Sigmoid colon (tissue), 4 donors: ENCODE measurements around the gene C9.

Source experiments
- EP300 ChIP-seq, 4 donors: sonication (generic); formaldehyde crosslinking; IDR thresholded peaks; one replicate each; pipeline ENCODE4 v1.6.1; 2017; ENCODE audit warnings: antibody characterized with exemption in 4 of 4
- POLR2A ChIP-seq, 2 donors: fragments of 450-650 bp; IDR thresholded peaks; one replicate each; pipeline ENCODE4 v1.6.1; 2016; ENCODE audit warnings: antibody characterized with exemption in 2 of 2, mild to moderate bottlenecking in 2 of 2, moderate library complexity in 2 of 2
- TF ChIP-seq, protein P1 (sequence below), 4 experiments: fragments of 450-650 bp in 3 of 4; fragments of 200-600 bp in 1 of 4; IDR thresholded peaks; one replicate each; pipeline ENCODE4 v1.5.1; 2016 to 2019; ENCODE audit warnings: antibody characterized with exemption in 4 of 4, mild to moderate bottlenecking in 3 of 4, moderate library complexity in 2 of 4

DNA sequence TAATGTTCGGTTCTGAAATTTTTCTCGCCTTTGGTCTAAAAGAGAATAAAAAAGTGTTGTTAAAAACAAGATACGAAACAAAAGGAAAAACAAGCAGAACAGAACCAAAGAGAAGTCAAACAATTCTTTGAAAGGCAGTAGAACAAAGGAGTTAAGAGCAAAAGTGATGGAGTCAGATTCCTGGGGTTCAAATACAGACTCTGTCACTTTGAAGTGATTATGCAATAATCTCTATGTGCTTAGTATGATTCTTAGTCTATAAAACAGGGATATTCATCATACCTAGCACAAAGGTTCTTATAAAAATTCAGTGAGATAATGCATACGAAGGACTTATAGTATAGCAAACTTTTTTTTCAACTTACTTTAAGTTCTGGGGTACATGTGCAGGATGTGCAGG lies 48.3 kb downstream of the C9 start:
- TF ChIP-seq POLR2A (IDR thresholded peaks at IDR 0.05) (no peak), EP300 (IDR thresholded peaks at IDR 0.05) (no peak)
- TF ChIP-seq, protein P1, sequence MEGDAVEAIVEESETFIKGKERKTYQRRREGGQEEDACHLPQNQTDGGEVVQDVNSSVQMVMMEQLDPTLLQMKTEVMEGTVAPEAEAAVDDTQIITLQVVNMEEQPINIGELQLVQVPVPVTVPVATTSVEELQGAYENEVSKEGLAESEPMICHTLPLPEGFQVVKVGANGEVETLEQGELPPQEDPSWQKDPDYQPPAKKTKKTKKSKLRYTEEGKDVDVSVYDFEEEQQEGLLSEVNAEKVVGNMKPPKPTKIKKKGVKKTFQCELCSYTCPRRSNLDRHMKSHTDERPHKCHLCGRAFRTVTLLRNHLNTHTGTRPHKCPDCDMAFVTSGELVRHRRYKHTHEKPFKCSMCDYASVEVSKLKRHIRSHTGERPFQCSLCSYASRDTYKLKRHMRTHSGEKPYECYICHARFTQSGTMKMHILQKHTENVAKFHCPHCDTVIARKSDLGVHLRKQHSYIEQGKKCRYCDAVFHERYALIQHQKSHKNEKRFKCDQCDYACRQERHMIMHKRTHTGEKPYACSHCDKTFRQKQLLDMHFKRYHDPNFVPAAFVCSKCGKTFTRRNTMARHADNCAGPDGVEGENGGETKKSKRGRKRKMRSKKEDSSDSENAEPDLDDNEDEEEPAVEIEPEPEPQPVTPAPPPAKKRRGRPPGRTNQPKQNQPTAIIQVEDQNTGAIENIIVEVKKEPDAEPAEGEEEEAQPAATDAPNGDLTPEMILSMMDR (IDR thresholded peaks at IDR 0.05), result no peak
